Neural crest cell (in vitro differentiated cells): ENCODE data around the gene LINGO1. TPM values are rescaled to one million over a fixed set of nuclear protein-coding genes. Genes with fewer than 3 reads are reported as not detected.
A peak's percentile ranks its signal among the peaks of the same experiment; 100 is the strongest.

Experiments
- DNase-seq: peaks from one replicate; pipeline ENCODE4 v3.0.0; 2021; ENCODE audit warnings: low read depth, mixed read lengths, low spot score
- H3K27ac Mint-ChIP-seq: one replicate; pipeline ENCODE4 v1.8.0; 2021; ENCODE audit warnings: mild to moderate bottlenecking, mixed read lengths; ENCODE audit not compliant: unreplicated experiment
- H3K27me3 Mint-ChIP-seq: 2 replicates; pipeline ENCODE4 v1.8.0; 2021; ENCODE audit warnings: low read depth, mild to moderate bottlenecking, mixed read lengths
- H3K36me3 Mint-ChIP-seq: 2 replicates; pipeline ENCODE4 v1.8.0; 2021; ENCODE audit warnings: low read depth, mild to moderate bottlenecking, mixed read lengths
- H3K4me1 Mint-ChIP-seq: 2 replicates; pipeline ENCODE4 v1.8.0; 2021; ENCODE audit warnings: mixed read lengths
- H3K4me3 Mint-ChIP-seq: one replicate; pipeline ENCODE4 v1.8.0; 2021; ENCODE audit warnings: mild to moderate bottlenecking, mixed read lengths
- H3K9me3 Mint-ChIP-seq: 2 replicates; pipeline ENCODE4 v1.8.0; 2021; ENCODE audit warnings: mixed read lengths
- total RNA-seq: library from RNA; stranded (reverse); gene quantifications from 2 replicates; pipeline ENCODE4 v1.2.1, GENCODE V29; 2021
- TF ChIP-seq, protein P1 (sequence below): fragments of 200-600 bp; sonication (generic); conservative IDR thresholded peaks from 2 replicates; pipeline ENCODE4 v1.5.0; 2021; ENCODE audit warnings: antibody characterized with exemption, mild to moderate bottlenecking

Gene LINGO1
- total RNA-seq, 1 donor from 2014 or later, result 31.0 TPM

GRCh38 chr15:77674327-77674726 is 41.6 kb upstream of the LINGO1 start:
- Mint-ChIP-seq H3K9me3 (no peaks in the 10 kb centered on the region), H3K27me3 (peaks cover under 1% of the 10 kb centered on the region), H3K27ac (no peak overlapping the region), H3K36me3 (no peaks in the 10 kb centered on the region), H3K4me3 (no peak overlapping the region), H3K4me1 (no peaks in the 10 kb centered on the region)
- no peak for DNase-seq
- TF ChIP-seq, protein P1, sequence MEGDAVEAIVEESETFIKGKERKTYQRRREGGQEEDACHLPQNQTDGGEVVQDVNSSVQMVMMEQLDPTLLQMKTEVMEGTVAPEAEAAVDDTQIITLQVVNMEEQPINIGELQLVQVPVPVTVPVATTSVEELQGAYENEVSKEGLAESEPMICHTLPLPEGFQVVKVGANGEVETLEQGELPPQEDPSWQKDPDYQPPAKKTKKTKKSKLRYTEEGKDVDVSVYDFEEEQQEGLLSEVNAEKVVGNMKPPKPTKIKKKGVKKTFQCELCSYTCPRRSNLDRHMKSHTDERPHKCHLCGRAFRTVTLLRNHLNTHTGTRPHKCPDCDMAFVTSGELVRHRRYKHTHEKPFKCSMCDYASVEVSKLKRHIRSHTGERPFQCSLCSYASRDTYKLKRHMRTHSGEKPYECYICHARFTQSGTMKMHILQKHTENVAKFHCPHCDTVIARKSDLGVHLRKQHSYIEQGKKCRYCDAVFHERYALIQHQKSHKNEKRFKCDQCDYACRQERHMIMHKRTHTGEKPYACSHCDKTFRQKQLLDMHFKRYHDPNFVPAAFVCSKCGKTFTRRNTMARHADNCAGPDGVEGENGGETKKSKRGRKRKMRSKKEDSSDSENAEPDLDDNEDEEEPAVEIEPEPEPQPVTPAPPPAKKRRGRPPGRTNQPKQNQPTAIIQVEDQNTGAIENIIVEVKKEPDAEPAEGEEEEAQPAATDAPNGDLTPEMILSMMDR, result no peak

DNA sequence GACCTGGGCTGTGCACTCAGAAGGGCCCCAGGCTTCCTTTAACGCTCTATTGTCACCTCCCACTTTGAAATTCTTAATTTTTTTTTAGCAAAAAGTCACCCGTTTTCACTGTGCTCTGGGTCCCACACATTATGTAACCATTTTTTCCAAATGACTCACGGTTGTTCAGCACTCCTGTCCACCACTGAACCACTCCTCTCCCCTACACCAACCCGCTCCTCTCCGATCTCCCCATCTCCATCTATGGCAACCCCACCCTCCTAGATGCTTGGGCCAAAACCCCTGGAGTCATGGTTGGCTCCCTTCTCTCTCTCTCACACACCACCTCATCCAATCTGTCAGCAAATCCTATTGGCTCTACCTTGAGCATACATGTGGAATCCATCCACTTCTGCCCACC is 41.2 kb upstream of the LINGO1 start:
- Mint-ChIP-seq H3K4me1 (no peaks in the 10 kb centered on the region), H3K9me3 (no peaks in the 10 kb centered on the region), H3K4me3 (no peak overlapping the region), H3K36me3 (no peaks in the 10 kb centered on the region), H3K27me3 (no peaks in the 10 kb centered on the region), H3K27ac (no peak overlapping the region)
- no peak for DNase-seq
- TF ChIP-seq, protein P1, result no peak

- TF ChIP-seq, protein P1, result no peak
- no peaks in the 10 kb centered on the region for H3K36me3 Mint-ChIP-seq
- H3K4me3 Mint-ChIP-seq, result no peak overlapping the region
- no peak for DNase-seq
- H3K27ac Mint-ChIP-seq, result no peak overlapping the region
- H3K9me3 Mint-ChIP-seq, result no peaks in the 10 kb centered on the region
- H3K27me3 Mint-ChIP-seq, result no peaks in the 10 kb centered on the region
- no peaks in the 10 kb centered on the region for H3K4me1 Mint-ChIP-seq
These were observed 39.4 kb upstream of the LINGO1 start for GRCh38 chr15:77672135-77672534.

DNA sequence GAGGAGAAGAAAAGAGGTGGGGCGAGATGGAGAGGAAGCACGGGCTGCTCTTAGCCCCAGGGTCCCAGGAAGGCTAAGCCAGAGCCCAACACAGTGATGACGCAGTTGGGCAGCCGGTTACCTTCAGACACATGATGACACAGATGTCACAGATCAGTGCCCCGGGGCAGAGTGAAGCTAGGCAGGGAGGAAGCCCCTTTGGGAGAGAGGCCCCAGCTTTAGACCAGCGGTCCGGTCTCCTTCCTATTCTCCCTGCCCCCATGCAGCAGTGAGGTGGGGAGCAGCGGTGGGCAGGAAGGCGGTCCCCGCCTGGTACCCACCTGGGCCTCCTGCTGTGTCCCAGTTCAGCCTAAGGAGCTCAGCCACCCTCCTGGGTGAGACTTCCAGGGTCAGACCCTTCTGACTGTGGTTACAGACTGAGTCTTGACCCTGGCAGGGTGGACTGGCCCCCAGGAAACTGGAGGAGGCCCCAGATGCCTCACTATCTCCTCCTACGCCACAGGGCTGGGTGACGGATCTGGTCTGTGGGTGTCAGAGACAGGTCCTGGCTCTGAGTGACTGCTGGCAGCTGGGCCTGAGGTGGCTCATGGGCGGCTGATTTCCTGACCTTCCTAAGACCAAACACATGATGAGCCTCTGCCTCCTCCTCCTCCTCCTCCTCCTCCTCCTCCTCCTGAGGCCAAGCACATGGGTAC is 38.8 kb upstream of the LINGO1 start:
- no peak overlapping the region for H3K27ac Mint-ChIP-seq
- no peak overlapping the region for H3K4me3 Mint-ChIP-seq
- H3K9me3 Mint-ChIP-seq, result no peaks in the 10 kb centered on the region
- TF ChIP-seq, protein P1, result no peak
- no peaks in the 10 kb centered on the region for H3K36me3 Mint-ChIP-seq
- no peaks in the 10 kb centered on the region for H3K27me3 Mint-ChIP-seq
- no peaks in the 10 kb centered on the region for H3K4me1 Mint-ChIP-seq
- no peak for DNase-seq

DNA sequence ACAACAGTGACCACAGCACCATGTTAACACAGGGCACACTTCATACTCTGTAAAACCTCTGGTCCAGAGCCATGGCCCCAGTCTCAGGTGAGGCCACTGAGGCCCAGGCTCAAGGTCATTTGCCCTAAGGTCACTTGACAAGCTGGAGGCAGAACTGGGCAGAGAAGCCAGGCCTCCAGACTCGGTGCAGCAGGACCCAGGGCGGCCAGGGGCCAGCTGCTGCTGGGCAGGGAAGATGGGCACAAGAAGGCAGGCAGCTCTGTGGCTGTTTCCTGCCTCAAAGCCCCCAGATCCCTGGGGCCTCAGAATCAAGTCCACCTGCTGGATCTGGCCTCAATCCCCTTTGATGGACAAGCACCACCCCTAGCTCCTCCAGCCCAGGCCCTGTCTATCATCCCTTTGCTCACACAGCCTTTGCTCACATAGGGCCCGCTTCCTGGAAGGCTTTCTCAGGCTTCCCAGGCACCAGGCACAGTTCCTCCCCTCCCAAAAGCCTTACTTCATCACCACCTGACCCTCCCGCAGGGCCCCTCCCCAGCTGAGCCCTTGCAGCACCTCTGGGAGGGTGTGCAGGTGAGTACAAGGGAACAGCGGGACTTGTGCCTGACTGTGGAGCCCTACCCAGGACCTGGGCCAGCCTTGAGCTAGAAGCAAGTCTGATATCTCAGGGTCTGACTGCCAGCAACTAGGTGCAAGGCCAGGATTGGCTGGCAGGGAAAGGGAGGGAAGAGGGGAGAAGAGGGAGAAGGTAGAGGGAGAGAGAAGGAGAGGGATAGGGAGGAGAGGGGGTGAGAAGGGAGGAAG is 38.0 kb upstream of the LINGO1 start:
- Mint-ChIP-seq H3K27me3 (peaks cover 2% of the 10 kb centered on the region), H3K4me3 (no peak overlapping the region), H3K36me3 (no peaks in the 10 kb centered on the region), H3K4me1 (no peaks in the 10 kb centered on the region), H3K27ac (peak overlapping the region; percentile 31), H3K9me3 (no peaks in the 10 kb centered on the region)
- TF ChIP-seq, protein P1, result no peak
- DNase-seq, result no peak
